ENCODE results near the gene LRP1B.

The LRP1B gene

DNA sequence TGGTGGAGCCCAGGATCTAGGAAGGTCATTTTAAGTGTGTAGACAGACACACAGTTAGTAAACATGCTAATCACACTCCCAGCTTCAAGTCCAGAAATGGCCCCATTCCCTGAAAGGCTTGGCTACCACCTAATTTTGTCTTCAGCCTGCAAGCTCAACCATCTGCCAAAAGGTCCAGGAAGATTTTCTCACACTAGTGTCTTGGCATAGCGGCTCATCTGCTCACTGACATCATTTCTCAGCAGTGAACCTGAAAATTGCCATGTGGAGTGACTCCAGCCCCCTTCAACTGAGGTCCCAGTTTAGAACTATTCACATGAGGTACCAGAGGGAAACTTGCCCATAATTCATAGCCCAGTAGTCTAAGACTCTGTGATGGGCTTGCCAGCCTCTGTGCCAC lies 748.9 kb downstream of the LRP1B start:
- TF ChIP-seq TEAD4 (IDR thresholded peaks at IDR 0.05): no peak
- TF ChIP-seq, protein P1, sequence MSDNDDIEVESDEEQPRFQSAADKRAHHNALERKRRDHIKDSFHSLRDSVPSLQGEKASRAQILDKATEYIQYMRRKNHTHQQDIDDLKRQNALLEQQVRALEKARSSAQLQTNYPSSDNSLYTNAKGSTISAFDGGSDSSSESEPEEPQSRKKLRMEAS (IDR thresholded peaks at IDR 0.05): no peak
- TF ChIP-seq EGR1 (IDR thresholded peaks at IDR 0.05): no peak
- no peak for TF ChIP-seq YY1 (IDR thresholded peaks at IDR 0.05; ENCODE audit: low read depth)
- TF ChIP-seq EP300 (IDR thresholded peaks at IDR 0.05; ENCODE audit: borderline replicate concordance): no peak
- TF ChIP-seq ZBTB7A (IDR thresholded peaks at IDR 0.05; ENCODE audit: low read depth): no peak
- TF ChIP-seq FOXM1 (IDR thresholded peaks at IDR 0.05; ENCODE audit: borderline replicate concordance, low read depth): no peak
- no peak for TF ChIP-seq TCF12 (IDR thresholded peaks at IDR 0.05; ENCODE audit: low read depth)
- no peak for TF ChIP-seq RAD21 (IDR thresholded peaks at IDR 0.05; ENCODE audit: low read depth)
- TF ChIP-seq USF1 (IDR thresholded peaks at IDR 0.05): no peak
- no peak for TF ChIP-seq CREB1 (IDR thresholded peaks at IDR 0.05; ENCODE audit: low read depth)
- TF ChIP-seq, protein P2, sequence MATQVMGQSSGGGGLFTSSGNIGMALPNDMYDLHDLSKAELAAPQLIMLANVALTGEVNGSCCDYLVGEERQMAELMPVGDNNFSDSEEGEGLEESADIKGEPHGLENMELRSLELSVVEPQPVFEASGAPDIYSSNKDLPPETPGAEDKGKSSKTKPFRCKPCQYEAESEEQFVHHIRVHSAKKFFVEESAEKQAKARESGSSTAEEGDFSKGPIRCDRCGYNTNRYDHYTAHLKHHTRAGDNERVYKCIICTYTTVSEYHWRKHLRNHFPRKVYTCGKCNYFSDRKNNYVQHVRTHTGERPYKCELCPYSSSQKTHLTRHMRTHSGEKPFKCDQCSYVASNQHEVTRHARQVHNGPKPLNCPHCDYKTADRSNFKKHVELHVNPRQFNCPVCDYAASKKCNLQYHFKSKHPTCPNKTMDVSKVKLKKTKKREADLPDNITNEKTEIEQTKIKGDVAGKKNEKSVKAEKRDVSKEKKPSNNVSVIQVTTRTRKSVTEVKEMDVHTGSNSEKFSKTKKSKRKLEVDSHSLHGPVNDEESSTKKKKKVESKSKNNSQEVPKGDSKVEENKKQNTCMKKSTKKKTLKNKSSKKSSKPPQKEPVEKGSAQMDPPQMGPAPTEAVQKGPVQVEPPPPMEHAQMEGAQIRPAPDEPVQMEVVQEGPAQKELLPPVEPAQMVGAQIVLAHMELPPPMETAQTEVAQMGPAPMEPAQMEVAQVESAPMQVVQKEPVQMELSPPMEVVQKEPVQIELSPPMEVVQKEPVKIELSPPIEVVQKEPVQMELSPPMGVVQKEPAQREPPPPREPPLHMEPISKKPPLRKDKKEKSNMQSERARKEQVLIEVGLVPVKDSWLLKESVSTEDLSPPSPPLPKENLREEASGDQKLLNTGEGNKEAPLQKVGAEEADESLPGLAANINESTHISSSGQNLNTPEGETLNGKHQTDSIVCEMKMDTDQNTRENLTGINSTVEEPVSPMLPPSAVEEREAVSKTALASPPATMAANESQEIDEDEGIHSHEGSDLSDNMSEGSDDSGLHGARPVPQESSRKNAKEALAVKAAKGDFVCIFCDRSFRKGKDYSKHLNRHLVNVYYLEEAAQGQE (IDR thresholded peaks at IDR 0.05; ENCODE audit: low read depth): no peak
- no peak for TF ChIP-seq NFIC (IDR thresholded peaks at IDR 0.05)
- no peak for TF ChIP-seq TAF1 (IDR thresholded peaks at IDR 0.05; ENCODE audit: low read depth)
- TF ChIP-seq CEBPB (IDR thresholded peaks at IDR 0.05): no peak

DNA sequence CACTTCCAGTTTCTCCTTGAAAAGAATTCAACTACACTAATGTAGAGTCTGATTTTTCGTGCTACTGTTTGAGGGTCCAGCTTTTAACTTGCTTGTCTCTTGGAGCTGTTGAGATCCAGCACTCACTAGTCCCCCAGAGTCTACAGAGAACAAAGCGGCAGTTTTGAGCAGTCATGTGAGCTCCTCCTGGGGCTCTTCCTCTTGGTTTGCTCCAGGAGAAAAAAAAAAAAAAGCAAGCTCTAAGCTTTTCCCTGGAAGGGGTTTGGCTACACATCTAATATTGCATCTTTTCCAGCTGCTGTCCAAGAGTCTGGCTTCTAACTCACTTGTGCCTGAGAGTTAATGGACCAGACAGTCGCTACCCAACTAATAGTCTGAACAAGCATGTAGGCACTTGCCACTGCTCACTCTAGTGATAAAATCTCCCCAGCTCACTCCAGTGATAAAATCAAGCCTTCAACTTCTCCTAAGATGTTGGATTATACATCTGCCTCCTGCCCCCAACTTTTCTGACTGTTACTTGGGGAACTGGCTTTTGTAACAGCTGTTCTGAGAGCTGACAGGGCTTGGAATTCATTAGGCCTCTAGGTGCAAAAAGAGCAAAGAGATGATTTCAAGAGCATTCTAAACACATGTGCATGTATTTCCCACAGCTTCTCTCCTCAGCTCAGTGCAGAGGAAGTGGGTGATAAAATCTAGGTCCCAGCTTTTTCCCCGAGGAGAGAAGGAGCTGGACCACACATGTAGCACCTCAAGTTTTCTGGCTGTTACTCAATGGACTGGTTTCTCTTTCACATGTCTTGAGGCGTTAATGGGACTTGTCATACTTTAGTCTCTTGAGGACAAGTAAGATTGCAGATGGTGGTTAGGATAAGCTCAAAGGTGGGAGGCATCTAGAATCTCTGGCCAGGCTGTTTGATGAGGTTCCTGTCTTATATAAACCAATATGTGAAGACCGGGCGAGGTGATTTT lies 750.5 kb downstream of the LRP1B start:
- TF ChIP-seq CEBPB (IDR thresholded peaks at IDR 0.05) (no peak), ZBTB7A (IDR thresholded peaks at IDR 0.05; ENCODE audit: low read depth) (no peak), CREB1 (IDR thresholded peaks at IDR 0.05; ENCODE audit: low read depth) (no peak), FOXM1 (IDR thresholded peaks at IDR 0.05; ENCODE audit: borderline replicate concordance, low read depth) (no peak), TAF1 (IDR thresholded peaks at IDR 0.05; ENCODE audit: low read depth) (no peak)

GRCh38 chr2:141364821-141365220 lies 766.0 kb downstream of the LRP1B start:
- TF ChIP-seq YY1 (IDR thresholded peaks at IDR 0.05; ENCODE audit: low read depth): no peak
- no peak for TF ChIP-seq TAF1 (IDR thresholded peaks at IDR 0.05; ENCODE audit: low read depth)
- TF ChIP-seq, protein P2 (IDR thresholded peaks at IDR 0.05; ENCODE audit: low read depth): no peak
- TF ChIP-seq EGR1 (IDR thresholded peaks at IDR 0.05): no peak
- TF ChIP-seq CREB1 (IDR thresholded peaks at IDR 0.05; ENCODE audit: low read depth): no peak
- TF ChIP-seq TEAD4 (IDR thresholded peaks at IDR 0.05): no peak
- no peak for TF ChIP-seq EP300 (IDR thresholded peaks at IDR 0.05; ENCODE audit: borderline replicate concordance)

- TF ChIP-seq TAF1 (IDR thresholded peaks at IDR 0.05; ENCODE audit: low read depth) (no peak), TCF12 (IDR thresholded peaks at IDR 0.05; ENCODE audit: low read depth) (no peak), USF1 (IDR thresholded peaks at IDR 0.05) (no peak), YY1 (IDR thresholded peaks at IDR 0.05; ENCODE audit: low read depth) (no peak), ZBTB7A (IDR thresholded peaks at IDR 0.05; ENCODE audit: low read depth) (no peak), CEBPB (IDR thresholded peaks at IDR 0.05) (no peak), NFIC (IDR thresholded peaks at IDR 0.05) (no peak), CREB1 (IDR thresholded peaks at IDR 0.05; ENCODE audit: low read depth) (no peak), EP300 (IDR thresholded peaks at IDR 0.05; ENCODE audit: borderline replicate concordance) (no peak), RAD21 (IDR thresholded peaks at IDR 0.05; ENCODE audit: low read depth) (no peak), FOXM1 (IDR thresholded peaks at IDR 0.05; ENCODE audit: borderline replicate concordance, low read depth) (no peak), TEAD4 (IDR thresholded peaks at IDR 0.05) (no peak)
- TF ChIP-seq, protein P1 (IDR thresholded peaks at IDR 0.05): no peak
- TF ChIP-seq, protein P2 (IDR thresholded peaks at IDR 0.05; ENCODE audit: low read depth): no peak
Measured at GRCh38 chr2:141362311-141362710, 768.5 kb downstream of the LRP1B start.

Measured in Ishikawa (cell line).